ENCODE data around the gene RUVBL1.
"Not testable (repeated sequence)": the region's sequence is repeated elsewhere in the genome, so short reads cannot be mapped to it uniquely, and the experiment has no call there.

Gene RUVBL1

DNA sequence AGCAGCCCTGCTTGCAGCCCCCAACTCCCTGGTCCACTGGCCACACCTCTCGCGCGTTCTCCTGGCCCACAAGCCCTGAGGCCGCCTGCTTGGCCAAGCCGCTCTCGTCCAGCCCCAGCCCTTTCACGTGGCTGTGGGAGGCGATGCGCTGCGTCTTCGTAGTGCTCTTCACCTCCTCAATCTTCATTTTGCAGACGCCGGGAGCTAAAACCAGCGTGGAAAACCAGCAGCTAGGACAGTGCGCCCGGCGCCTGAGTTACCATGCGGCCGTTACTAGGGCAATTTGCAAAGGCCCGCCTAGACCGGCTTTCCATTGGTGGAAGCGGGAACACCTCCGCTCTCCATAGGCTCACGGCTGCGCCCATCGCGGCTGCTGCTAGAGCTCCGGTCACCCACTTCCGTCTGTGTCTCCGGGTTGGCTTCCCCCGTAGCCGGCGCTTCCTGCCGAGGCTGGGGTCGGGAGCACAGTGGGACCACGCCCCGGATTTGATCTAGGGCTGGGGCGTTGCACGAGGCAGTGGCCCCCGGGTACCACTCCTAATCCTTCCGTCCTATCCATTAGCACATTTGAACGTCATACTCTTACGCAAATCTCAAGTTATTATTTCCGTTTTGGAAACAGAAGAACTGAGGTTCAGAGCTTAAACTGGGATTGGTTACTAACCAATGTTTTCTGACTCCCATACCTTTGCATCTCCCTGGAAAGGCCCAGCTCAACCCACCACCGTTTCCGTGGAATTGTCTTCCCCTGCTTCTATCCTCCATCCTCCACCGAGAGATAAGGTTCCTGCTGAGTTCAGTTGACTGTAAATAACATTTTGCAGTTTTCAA lies at the start of gene RUVBL1:
TSS of gene RUVBL1 (minus strand) at position 275 of the 831 bp plus-strand sequence. CDS start at position 187, 88 bp downstream.
- peak; percentile 99 for DNase-seq

DNA sequence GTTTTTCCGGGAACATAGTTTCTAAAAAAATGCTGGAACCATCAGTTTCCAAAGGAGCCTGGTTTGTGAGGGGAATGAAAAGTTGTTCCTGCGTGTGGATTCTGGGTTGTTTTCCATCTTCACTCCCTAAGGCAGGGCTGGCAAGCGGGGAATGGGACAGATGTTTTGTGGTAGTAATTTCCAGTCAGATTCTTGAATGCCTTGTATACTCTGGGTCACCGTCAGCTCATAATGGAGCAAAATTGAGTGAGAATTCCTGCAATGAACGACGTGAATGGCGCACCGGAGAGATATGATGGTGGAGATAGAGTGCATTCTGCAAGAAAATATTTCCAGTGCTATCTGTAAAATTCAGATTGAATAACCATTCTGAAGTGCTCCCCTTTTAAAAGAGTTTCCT lies 49.6 kb upstream of the RUVBL1 start:
- DNase-seq, result no peak

- peak; percentile 85 for DNase-seq
These were observed 47.4 kb upstream of the RUVBL1 start for GRCh38 chr3:128170866-128171516.

DNA sequence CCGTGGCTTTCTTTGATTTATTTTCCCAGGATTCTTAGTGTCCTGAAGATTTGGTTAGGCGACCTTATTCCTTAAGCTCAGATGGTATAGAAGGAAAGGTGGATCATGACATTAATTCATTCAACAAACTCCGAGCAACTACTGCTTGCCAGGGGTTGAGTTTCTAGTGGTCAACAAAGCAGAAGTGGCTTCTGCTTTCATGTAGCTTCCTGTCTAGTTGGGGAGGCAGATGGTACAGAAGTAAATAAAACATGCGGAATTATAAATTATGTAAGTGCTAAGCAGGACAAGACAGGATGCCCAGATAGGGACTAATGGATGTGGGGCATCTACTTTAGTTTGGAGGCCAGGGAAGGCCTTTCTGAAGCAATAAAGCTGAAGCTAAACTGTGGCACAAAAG lies 45.2 kb upstream of the RUVBL1 start:
- DNase-seq, result no peak

DNA sequence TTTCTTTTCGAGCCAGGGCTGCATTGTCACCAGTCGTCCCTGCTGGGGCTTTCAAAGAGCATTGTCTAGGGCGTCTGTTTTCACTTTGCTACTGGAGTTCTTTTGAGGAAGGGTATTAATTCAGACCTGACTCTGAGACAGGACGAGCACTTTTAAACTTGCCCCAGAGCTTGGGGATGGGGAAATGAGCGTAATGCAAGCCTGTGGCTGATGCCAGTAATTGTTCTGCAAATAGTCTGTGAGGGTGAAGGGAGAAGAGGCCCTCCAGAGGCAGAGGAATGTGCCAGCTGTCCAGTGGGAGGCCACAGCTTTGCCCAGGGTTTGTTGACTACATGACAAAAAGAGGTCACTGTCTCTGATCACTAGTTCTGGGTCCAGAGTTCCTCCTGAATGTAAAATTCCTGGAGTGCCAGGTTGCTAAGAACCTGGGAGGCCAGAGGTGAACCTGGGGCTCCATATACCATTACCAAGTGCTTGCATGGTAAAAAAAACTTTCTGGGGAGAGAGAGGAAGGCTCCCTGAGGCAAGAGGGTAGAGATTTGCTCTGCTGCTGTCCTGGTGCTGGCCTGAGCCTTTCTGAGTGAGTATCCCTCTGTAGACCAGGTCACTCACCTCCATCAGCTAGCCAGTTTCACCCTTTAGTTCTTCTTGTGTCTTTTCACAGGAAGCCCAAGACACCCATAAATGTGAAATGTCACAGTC lies 44.5 kb upstream of the RUVBL1 start:
- no peak for DNase-seq

DNA sequence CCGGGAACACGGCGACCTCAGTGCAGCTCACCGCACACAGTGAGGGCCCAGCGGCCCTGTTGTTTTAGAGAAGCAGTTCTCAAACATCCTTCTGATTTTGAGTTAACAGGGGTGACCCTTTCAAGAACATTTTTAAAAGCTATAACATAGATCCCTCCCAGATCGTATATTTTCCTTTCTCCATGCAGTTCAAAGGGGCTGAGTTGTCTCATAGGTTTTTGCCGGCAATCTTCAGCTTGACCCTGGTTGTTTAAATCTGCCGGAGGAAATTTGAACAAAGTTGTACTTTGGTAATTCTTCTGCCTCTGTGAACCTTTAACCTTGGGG lies 44.0 kb upstream of the RUVBL1 start:
- no peak for DNase-seq

- DNase-seq, result no peak
These were observed 43.4 kb upstream of the RUVBL1 start for GRCh38 chr3:128166971-128167453.

DNA sequence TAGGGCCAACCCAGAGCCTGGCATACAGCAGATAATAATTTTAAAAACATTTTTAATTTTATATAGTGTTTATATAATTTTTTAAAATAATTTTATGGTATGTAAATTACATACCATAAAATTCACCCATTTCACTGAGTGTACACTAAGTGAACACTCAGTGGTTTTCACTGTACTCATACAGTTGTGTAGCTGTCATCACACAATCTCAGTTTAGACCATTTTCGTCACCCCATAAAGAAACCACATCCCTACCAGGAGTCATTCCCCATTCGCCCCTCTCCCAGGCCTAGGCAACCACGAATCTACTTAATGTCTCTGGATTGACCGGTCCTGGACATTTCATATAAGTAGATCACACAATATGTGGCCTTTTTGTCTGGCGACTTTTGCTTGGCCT lies 39.8 kb upstream of the RUVBL1 start:
- no peak for DNase-seq

DNA sequence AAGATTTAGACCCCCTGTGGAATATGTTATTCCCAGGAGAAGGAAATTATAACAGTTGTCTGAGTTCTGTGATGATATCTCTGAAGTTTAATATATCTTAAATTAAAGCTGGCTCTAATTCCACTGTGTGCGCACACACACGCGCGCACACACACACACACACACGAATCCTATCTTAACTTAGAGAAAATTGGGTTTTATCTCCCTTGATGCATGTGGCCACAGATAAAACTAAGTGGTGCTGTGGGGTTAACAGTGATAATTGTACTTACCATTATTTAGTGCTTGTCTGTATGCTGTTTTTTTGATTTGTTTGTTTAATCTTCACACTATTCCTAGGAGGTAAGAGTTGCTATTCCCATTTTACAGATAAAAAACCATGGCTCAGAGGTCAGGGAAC lies 37.0 kb upstream of the RUVBL1 start:
- DNase-seq, result peak; percentile 51

GRCh38 chr3:128155616-128156360 lies 32.2 kb upstream of the RUVBL1 start:
- no peak for DNase-seq

- DNase-seq, result not testable (repeated sequence)
These were observed 30.7 kb upstream of the RUVBL1 start for GRCh38 chr3:128154354-128154753.

DNA sequence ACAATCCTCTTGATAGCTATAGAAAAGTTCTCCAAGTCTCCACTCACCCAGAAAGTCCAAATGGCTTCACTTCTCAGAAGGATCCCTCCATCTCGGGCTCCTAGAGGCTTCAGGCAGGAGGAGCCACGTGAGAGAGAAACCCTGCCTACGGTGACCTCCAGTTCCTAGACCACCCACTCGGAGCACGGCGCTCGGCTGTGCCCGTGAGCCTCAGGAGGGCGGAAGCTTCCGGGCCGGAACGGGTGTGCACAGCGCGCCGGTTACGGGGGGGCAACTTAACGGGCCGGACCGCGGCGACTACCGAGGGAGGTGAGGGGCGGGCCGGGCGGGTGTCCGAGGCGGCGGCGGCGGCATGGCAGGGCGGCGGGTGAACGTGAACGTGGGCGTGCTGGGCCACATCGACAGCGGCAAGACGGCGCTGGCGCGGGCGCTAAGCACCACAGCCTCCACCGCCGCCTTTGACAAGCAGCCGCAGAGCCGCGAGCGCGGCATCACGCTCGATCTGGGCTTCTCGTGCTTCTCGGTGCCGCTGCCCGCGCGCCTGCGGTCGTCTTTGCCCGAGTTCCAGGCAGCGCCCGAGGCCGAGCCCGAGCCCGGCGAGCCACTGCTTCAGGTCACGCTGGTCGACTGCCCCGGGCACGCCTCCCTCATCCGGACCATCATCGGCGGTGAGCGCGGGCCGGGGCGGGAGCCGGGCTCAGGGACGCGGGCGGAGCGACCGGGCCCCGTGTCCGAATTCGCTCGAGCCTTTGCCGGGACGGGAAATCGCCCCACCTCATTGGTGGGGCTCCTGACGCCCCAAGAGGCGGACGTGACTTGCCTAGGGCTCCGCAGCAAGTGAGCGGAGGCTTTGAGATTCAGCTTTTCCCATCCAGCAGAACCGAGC lies 29.8 kb upstream of the RUVBL1 start, which contains the start of gene EEFSEC:
TSS of gene EEFSEC (plus strand) at position 326 of the 886 bp plus-strand sequence. CDS start at position 353, 27 bp downstream.
- DNase-seq, result peak; percentile 85

- DNase-seq, result peak; percentile 87
These were observed 29.0 kb upstream of the RUVBL1 start for GRCh38 chr3:128152419-128153155.

DNA sequence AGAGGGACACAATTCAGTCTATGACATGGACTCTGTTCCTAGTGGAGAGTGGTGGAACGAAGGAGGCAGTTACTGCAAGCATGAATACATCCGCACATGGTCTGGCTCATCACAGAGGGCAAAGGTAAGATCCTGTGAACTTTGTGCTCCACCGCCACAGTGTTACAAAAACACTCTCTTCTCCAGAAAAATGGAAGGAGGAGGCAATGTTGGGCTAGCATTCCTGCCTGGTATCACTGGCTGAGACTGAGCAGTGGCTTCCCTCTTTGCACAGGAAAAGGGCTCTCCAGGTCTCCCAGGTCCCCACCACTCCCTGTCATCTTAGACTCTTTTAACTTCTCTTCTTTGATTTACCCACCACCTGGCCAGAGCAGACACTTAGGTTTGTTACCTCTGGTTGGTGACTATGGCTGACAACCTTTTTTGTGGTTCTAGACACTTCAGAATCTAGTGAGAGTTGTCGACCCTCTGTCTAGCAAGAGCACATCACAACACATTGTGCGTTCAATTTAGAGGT lies 28.2 kb upstream of the RUVBL1 start:
- no peak for DNase-seq

DNA sequence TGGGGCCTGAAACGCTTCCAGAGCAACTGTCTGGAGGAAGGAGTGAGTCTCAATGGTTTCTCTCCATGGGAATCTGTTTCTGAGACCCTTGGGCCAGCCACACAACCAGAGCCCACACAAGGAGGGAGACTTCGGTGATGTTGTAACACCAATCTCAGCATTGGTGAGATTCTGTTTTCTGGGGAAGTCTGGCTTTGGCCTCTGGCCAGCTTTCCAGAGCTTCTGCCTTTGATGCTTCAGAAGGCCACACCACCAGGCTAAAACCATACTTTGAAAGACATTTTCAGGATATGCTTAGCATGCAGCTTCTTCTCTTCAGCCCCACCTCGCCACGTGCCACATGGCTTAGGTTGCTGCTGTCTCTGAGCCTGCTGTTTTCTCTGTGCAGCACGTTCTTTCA lies 26.0 kb upstream of the RUVBL1 start:
- no peak for DNase-seq

DNA sequence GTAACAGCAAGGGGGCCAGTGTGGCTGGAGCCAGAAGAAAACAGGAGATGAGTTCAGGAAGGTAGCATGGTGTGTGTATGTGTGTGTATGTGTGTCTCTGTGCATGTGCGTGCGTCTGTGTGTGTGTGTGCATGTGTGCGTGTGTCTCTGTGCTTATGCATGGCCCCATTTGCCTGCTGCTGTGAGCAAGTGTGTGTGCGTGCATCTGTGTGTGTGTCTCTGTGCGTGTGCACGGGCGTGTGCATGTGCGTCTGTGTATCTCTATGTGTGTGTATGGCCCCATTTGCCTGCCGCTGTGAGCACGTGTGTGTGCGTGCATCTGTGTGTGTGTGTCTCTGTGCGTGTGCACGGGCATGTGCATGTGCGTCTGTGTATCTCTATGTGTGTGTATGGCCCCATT lies 22.6 kb upstream of the RUVBL1 start:
- no peak for DNase-seq

DNA sequence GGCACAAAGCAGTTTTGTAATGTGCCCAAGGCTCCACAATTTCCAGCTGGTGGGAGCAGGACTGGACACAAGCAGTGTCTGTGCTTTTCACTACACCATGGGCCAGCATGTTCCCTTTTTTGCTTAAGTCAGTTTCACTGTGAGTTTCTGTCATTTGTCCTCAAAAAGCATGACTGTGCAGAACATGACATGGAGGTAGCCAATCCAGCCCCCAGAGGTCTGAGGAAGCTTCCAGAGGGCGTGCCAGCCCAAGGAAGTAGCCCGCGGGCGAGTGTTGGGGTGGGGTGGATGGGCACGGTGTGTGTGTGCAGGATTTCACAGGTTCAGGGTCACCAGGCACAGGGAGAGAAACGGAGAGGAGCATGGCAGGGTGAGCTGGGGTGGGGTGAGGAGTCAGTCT lies 21.7 kb upstream of the RUVBL1 start:
- peak; percentile 84 for DNase-seq

DNA sequence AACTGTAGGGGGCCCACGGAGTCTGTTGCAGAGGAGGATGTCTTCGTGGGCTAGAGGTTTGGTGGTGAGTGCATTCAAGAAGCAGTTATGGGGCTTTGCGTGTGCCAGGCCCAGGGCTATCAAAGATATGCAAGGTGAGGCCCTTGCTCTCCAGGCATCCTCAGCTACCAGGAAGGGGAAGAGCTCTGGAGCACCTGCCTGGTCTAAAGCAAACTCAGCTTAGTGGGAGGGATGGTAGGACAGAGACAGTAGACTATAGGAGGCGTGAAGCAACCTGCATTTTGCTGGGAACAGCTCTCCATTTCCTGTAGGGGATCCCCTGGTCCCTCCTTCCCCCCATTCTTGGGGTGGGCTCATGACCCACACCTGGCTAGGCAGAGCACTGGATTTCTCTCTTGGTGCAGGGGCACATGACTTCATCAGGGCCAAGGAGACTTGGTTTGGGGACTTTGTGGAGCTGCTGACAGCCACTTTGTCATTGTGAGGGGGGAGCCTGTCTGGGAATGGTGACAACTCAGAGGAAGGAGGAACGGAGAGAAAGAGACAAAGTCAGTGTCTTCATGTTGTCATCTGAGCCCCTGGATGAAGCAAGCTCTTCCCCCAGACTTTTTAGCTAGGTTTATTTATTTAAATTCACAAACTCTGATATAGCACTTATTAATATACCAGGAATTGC lies 21.0 kb upstream of the RUVBL1 start:
- DNase-seq, result no peak

DNA sequence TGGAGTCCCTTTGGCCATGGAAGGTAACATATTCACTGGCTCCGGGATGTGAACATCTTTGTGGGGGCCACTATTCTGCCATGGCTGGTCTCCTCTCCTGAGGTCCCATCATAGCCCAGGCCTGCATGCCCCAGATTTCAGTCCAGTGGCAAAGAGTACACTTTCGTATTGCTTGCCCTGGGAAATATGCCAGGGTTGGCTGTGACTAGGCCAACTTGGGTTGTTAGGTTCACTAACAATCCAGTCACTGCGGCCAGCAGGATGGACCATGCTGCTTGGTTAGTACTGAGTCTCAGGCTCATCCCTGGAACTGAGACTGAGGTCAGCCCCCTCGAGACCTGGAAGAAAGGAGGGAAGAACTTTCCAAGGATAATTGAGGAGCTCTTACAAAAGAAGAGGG lies 19.9 kb upstream of the RUVBL1 start:
- no peak for DNase-seq

DNA sequence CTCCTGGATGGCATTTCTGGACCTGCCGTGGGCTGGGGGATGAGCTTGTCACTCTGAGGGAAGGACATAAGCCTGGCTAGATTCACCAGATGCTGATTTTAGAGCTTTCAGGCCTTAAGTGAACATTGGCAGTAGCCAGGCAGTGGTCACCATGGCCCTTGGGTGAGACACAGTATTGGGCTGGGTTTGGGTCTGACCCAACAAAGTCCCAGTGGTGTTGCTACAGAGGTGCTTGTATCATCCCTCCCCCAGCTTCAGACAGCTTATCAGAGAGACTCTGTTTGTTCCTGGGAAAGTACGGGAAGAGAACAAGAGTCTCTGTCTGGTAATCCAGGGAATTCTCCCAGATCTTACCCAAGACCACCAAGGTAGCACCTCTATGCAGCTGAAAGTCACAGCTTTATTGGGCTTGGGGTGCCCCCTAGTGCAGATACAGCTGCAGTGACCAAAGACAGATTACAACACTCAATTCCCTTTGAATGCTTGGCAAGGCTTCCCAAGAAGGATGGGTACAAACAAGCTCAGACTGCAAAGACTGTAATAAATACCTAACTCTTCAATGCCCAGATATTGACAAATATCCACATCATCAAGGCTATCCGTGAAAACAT lies 9.8 kb upstream of the RUVBL1 start:
- peak; percentile 82 for DNase-seq
